A549 (cell line): Measurements from ENCODE around the gene MOB3A. TPM values are rescaled to one million over a fixed set of nuclear protein-coding genes. Genes with fewer than 3 reads are reported as not detected.
"Not testable (repeated sequence)": the region's sequence is repeated elsewhere in the genome, so short reads cannot be mapped to it uniquely, and the experiment has no call there.

Source experiments
- ATAC-seq, 2 experiments: fragments of 200-7000 bp in 1 of 2; fragments of >200 bp in 1 of 2; cut with Nextera tagmentation in 1 of 2; cut with Tn5 transposase in 1 of 2; 3 replicates each; pipeline versions ENCODE4 v1.8.0 to v1.9.1; 2018 to 2020; ENCODE audit warnings: mild to moderate bottlenecking in 1 of 2, moderate library complexity in 1 of 2
- CTCF ChIA-PET: fragments of 300-600 bp; sonication (Branson Sonifier 250); formaldehyde crosslinking; extraction: SDS; loops from one replicate; lab custom pipeline; 2021; ENCODE audit warnings: antibody characterized with exemption, inconsistent platforms; lab: Yijun Ruan, JAX
- POLR2A ChIA-PET: fragments of 350-600 bp; formaldehyde crosslinking; extraction: SDS; loops from one replicate; lab custom pipeline; 2021; ENCODE audit warnings: antibody characterized with exemption, inconsistent platforms; lab: Yijun Ruan, JAX
- DNase-seq, 2 experiments: peaks; one replicate each; pipeline versions ENCODE4 v3.0.0 to v3.0.0-alpha.2; 2011 to 2016; ENCODE audit warnings: low read depth in 1 of 2, low spot score in 1 of 2
- FAIRE-seq: peaks from 2 replicates; lab custom pipeline; 2011; peaks lifted over from hg19 to GRCh38; lab: Jason Lieb, UNC
- H3K27ac ChIP-seq, 2 experiments: fragments of >200 bp; sonication (Bioruptor Twin); formaldehyde crosslinking; 3 replicates each; pipeline ENCODE4 v1.5.1; 2016 to 2017
- H3K4me1 ChIP-seq: fragments of >200 bp; sonication (Bioruptor Twin); formaldehyde crosslinking; 3 replicates; pipeline ENCODE4 v1.6.1; 2016
- H3K4me2 ChIP-seq: fragments of >200 bp; sonication (Bioruptor Twin); formaldehyde crosslinking; 3 replicates; pipeline ENCODE4 v1.6.1; 2016
- H3K4me3 ChIP-seq: fragments of >200 bp; sonication (Bioruptor Twin); formaldehyde crosslinking; 3 replicates; pipeline ENCODE4 v1.5.1; 2016
- H3K9me3 ChIP-seq: fragments of >200 bp; sonication (Bioruptor Twin); formaldehyde crosslinking; 3 replicates; pipeline ENCODE4 v1.6.1; 2016
- BHLHE40 ChIP-seq: IDR thresholded peaks from 2 replicates; pipeline ENCODE4 v1.6.1; 2012; ENCODE audit warnings: low read depth, low read length, inconsistent platforms
- CBX2 ChIP-seq: fragments of 200-600 bp; sonication (generic); IDR thresholded peaks from 2 replicates; pipeline ENCODE4 v1.6.1; 2016; ENCODE audit warnings: low read depth, mild to moderate bottlenecking, borderline replicate concordance
- CTCF ChIP-seq: fragments of >200 bp; sonication (Bioruptor Twin); formaldehyde crosslinking; IDR thresholded peaks from 3 replicates; pipeline ENCODE4 v1.5.1; 2016
- EHF ChIP-seq: fragments of 250-450 bp; sonication (Bioruptor Pico); IDR thresholded peaks from 2 replicates; pipeline ENCODE4 v1.5.0; 2020; ENCODE audit warnings: mild to moderate bottlenecking
- EP300 ChIP-seq, 2 experiments: fragments of >200 bp; sonication (Bioruptor Twin); formaldehyde crosslinking; IDR thresholded peaks; 2 replicates in 1 of 2; 3 replicates in 1 of 2; pipeline ENCODE4 v1.6.1; 2016 to 2017
- ESRRA ChIP-seq: fragments of 150-350 bp; IDR thresholded peaks from 2 replicates; pipeline ENCODE4 v1.6.1; 2014; ENCODE audit warnings: mild to moderate bottlenecking, low read length, borderline replicate concordance
- FOSB ChIP-seq: fragments of 250-450 bp; sonication (Bioruptor Pico); IDR thresholded peaks from 2 replicates; pipeline ENCODE4 v1.5.0; 2020; ENCODE audit warnings: mild to moderate bottlenecking, moderate library complexity
- GATA3 ChIP-seq: IDR thresholded peaks from 2 replicates; pipeline ENCODE4 v1.6.1; 2012; ENCODE audit warnings: borderline replicate concordance
- HOXB5 ChIP-seq: fragments of 250-450 bp; sonication (Bioruptor Pico); IDR thresholded peaks from 2 replicates; pipeline ENCODE4 v1.5.0; 2020; ENCODE audit warnings: mild to moderate bottlenecking, moderate library complexity
- JUN ChIP-seq, 2 experiments: fragments of >200 bp; sonication (Bioruptor Twin); formaldehyde crosslinking; IDR thresholded peaks; 2 replicates in 1 of 2; 3 replicates in 1 of 2; pipeline ENCODE4 v1.6.1; 2016 to 2017
- KDM1A ChIP-seq: fragments of 200-600 bp; sonication (generic); IDR thresholded peaks from 2 replicates; pipeline ENCODE4 v1.6.1; 2016; ENCODE audit warnings: low read depth, mild to moderate bottlenecking
- MAX ChIP-seq: IDR thresholded peaks from 2 replicates; pipeline ENCODE4 v1.6.1; 2012
- MAZ ChIP-seq: fragments of 150-350 bp; IDR thresholded peaks from 2 replicates; pipeline ENCODE4 v1.6.1; 2014; ENCODE audit warnings: antibody characterized with exemption, low read depth, low read length, borderline replicate concordance
- NPAS2 ChIP-seq: fragments of 250-450 bp; sonication (Bioruptor Pico); IDR thresholded peaks from 2 replicates; pipeline ENCODE4 v1.8.0; 2022; ENCODE audit warnings: mild to moderate bottlenecking, moderate library complexity, borderline replicate concordance
- NR3C1 ChIP-seq: fragments of >200 bp; sonication (Bioruptor Twin); formaldehyde crosslinking; IDR thresholded peaks from 3 replicates; pipeline ENCODE4 v1.6.1; 2017
- PHF8 ChIP-seq: fragments of 200-600 bp; sonication (generic); IDR thresholded peaks from 2 replicates; pipeline ENCODE4 v1.6.1; 2016; ENCODE audit warnings: low read depth, mild to moderate bottlenecking, antibody characterized with exemption, moderate library complexity, borderline replicate concordance
- POLR2A ChIP-seq: IDR thresholded peaks from 2 replicates; pipeline ENCODE4 v1.6.1; 2012; ENCODE audit warnings: mild to moderate bottlenecking, low read length
- POLR2AphosphoS2 ChIP-seq: conservative IDR thresholded peaks from 2 replicates; pipeline ENCODE4 v1.6.1; 2012; ENCODE audit warnings: low read length, improper control_type of control experiment, inconsistent platforms
- RAD21 ChIP-seq, 2 experiments: fragments of >200 bp in 1 of 2; sonication (Bioruptor Twin) in 1 of 2; formaldehyde crosslinking in 1 of 2; IDR thresholded peaks in 1 of 2; conservative IDR thresholded peaks in 1 of 2; 2 replicates in 1 of 2; 3 replicates in 1 of 2; pipeline ENCODE4 v1.6.1; 2012 to 2018; ENCODE audit warnings: inconsistent platforms in 1 of 2
- RARB ChIP-seq: fragments of 250-450 bp; sonication (Bioruptor Pico); IDR thresholded peaks from 2 replicates; pipeline ENCODE4 v1.8.0; 2021; ENCODE audit warnings: mild to moderate bottlenecking, moderate library complexity
- RFX5 ChIP-seq: fragments of 450-650 bp; IDR thresholded peaks from 2 replicates; pipeline ENCODE4 v1.7.1; 2014; ENCODE audit warnings: antibody characterized with exemption, mild to moderate bottlenecking, moderate library complexity
- SREBF2 ChIP-seq: fragments of 450-650 bp; IDR thresholded peaks from 2 replicates; pipeline ENCODE4 v1.6.1; 2014; ENCODE audit warnings: mild to moderate bottlenecking, moderate library complexity
- TP53 ChIP-seq: fragments of 250-450 bp; sonication (Bioruptor Pico); IDR thresholded peaks from 2 replicates; pipeline ENCODE4 v1.5.0; 2021; ENCODE audit warnings: mild to moderate bottlenecking, moderate library complexity
- ZFP36 ChIP-seq: fragments of 450-650 bp; IDR thresholded peaks from 2 replicates; pipeline ENCODE4 v1.6.1; 2014; ENCODE audit warnings: borderline replicate concordance; ENCODE audit not compliant: partially characterized antibody
- ZNF302 ChIP-seq: fragments of 250-450 bp; sonication (Bioruptor Pico); IDR thresholded peaks from 2 replicates; pipeline ENCODE4 v1.9.0; 2021; ENCODE audit warnings: inconsistent platforms, mild to moderate bottlenecking, moderate library complexity
- ZSCAN20 ChIP-seq: fragments of 250-450 bp; sonication (Bioruptor Pico); IDR thresholded peaks from 2 replicates; pipeline ENCODE4 v1.8.0; 2022; ENCODE audit warnings: mild to moderate bottlenecking, moderate library complexity
- WGBS: methylation state at CpG from one replicate; pipeline ENCODE4 v1.1.6; 2017; ENCODE audit errors: missing lambda C conversion rate; 5-methylcytosine and 5-hydroxymethylcytosine counted together
- polyA plus RNA-seq, 4 experiments: library from polyadenylated mRNA; depleted of rRNA in 3 of 4; stranded (reverse); fragments of >200 nt; fragmentation: RNase III in 1 of 4; extraction: RNeasy Plus Mini Kit Qiagen cat#74134 plus additional on column Dnase treatment in 1 of 4; gene quantifications; 2 replicates in 3 of 4; 3 replicates in 1 of 4; pipeline ENCODE4 v1.2.3, GENCODE V29; 2011 to 2017
- TF ChIP-seq, protein P1 (sequence below): fragments of 250-450 bp; sonication (Bioruptor Pico); IDR thresholded peaks from 2 replicates; pipeline ENCODE4 v1.5.0; 2020; ENCODE audit warnings: low read depth, mild to moderate bottlenecking, moderate library complexity
- TF ChIP-seq, protein P2 (sequence below): IDR thresholded peaks from 2 replicates; pipeline ENCODE4 v1.6.1; 2012; ENCODE audit warnings: low read depth, borderline replicate concordance
- TF ChIP-seq, protein P3 (sequence below): fragments of 200-600 bp; sonication (generic); IDR thresholded peaks from 2 replicates; pipeline ENCODE4 v1.6.1; 2016; ENCODE audit warnings: antibody characterized with exemption, mild to moderate bottlenecking, moderate library complexity

MOB3A gene
- polyA plus RNA-seq, 2 of the 4 experiments (the other 2 are of a cell fraction): 9.1 to 10.9 TPM

DNA sequence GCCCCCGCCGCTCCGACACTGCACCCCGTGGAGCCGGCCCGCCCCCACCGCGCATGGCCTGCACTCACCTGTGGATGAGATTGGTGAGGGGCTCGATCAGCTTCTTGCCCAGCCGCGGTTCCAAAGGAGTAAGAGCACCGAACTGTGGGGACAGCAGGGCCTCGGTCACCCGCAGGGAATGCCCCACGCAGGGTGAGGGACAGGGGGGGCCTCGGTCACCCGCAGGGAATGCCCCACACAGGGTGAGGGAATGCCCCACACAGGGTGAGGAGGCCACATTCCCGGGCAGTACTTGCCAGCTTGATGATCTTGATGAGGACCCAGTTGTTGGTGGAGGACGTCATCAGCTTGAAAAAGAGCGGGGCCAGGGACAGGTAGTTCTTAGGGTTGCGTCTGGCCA, 32.9 kb upstream of the MOB3A start:
- Histone ChIP-seq H3K9me3 (no peaks in the 10 kb centered on the region), H3K4me1 (no peaks in the 10 kb centered on the region), H3K4me2 (no peak overlapping the region), H3K27ac (no peak overlapping the region), H3K4me3 (no peak overlapping the region)
- TF ChIP-seq KDM1A (no peak), BHLHE40 (no peak), CTCF (no peak), SREBF2 (no peak), CBX2 (no peak), MAZ (no peak), RFX5 (no peak), POLR2A (no peak), PHF8 (no peak), EP300 (IDR thresholded peaks at IDR 0.05) (no peak), RARB (CRISPR knock-in tag) (no peak), NR3C1 (no peak), TP53 (no peak), ZFP36 (no peak), GATA3 (no peak), NPAS2 (CRISPR knock-in tag) (no peak)
- TF ChIP-seq, protein P1, sequence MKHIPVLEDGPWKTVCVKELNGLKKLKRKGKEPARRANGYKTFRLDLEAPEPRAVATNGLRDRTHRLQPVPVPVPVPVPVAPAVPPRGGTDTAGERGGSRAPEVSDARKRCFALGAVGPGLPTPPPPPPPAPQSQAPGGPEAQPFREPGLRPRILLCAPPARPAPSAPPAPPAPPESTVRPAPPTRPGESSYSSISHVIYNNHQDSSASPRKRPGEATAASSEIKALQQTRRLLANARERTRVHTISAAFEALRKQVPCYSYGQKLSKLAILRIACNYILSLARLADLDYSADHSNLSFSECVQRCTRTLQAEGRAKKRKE (CRISPR knock-in tag): no peak
- ChIA-PET POLR2A (no interaction called here), CTCF (interaction anchor here (0.8 to 1.0 kb wide), 2 partner anchors 16 to 109 kb away, joined by 3 read pairs; no protein-coding TSS in a partner anchor)
- DNase-seq (no peak), ATAC-seq (no peak), FAIRE-seq (no peak)
- WGBS: 98% methylated on average over 9 of the region's 21 CpGs

DNA sequence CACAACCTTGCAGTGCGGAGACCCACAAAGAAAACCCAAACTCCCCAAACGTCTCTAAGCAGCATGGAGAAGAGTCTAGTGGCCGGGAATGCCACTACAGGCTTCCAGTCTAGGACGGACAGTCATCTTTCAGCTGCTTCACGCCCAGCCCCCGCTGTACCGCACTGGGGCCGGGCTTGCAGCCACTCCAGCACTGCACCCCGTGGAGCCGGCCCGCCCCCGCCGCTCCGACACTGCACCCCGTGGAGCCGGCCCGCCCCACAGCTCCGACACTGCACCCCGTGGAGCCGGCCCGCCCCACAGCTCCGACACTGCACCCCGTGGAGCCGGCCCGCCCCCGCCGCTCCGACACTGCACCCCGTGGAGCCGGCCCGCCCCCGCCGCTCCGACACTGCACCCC, 32.1 kb upstream of the MOB3A start:
- DNase-seq, FAIRE-seq, H3K27ac ChIP-seq, H3K4me3 ChIP-seq, H3K9me3 ChIP-seq, POLR2A ChIA-PET, H3K4me2 ChIP-seq, H3K4me1 ChIP-seq, ATAC-seq: not testable (repeated sequence)
- CTCF ChIA-PET: interaction anchor here (0.6 to 0.8 kb wide), 2 partner anchors 108 to 1530 kb away, joined by 3 read pairs; no protein-coding TSS in a partner anchor
- 96% methylated on average over 8 of the region's 34 CpGs for WGBS

DNA sequence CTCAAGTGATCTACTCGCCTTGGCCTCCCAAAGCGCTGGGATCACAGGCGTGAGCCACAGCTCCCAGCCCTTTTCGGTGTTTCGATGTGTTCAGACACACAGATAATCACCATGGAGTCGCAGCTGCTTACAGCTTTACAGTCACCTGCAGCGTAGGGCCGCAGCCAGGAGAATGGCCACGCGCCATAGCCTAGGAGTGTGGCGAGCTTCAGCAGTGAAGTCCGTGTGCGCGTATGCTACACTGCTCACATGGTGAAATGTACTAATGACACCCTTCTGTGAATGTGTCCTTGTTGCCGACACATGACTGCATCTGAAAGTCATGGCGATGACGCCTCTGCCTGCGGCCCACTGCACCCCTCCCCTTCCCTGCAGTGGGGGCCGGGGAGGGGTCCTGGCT, 31.6 kb upstream of the MOB3A start:
- CTCF ChIA-PET: no interaction called here
- no peaks in the 10 kb centered on the region for H3K4me1 ChIP-seq
- POLR2A ChIA-PET: no interaction called here
- ATAC-seq (no peak), DNase-seq (no peak), FAIRE-seq (no peak)
- no peak overlapping the region for H3K27ac ChIP-seq
- H3K9me3 ChIP-seq: no peaks in the 10 kb centered on the region
- 92% methylated on average over 15 of the region's 19 CpGs for WGBS
- H3K4me2 ChIP-seq: no peak overlapping the region
- no peak overlapping the region for H3K4me3 ChIP-seq
- TF ChIP-seq FOSB (no peak), HOXB5 (no peak), RAD21 (conservative IDR thresholded peaks at IDR 0.05 in 1 of 2, IDR thresholded peaks at IDR 0.05 in 1 of 2) (no peak), ZNF302 (CRISPR knock-in tag) (no peak), ESRRA (no peak), JUN (IDR thresholded peaks at IDR 0.05) (no peak), ZSCAN20 (CRISPR knock-in tag) (no peak), MAX (no peak), POLR2AphosphoS2 (no peak), EHF (CRISPR knock-in tag) (no peak), PHF8 (no peak), RARB (CRISPR knock-in tag) (no peak)
- TF ChIP-seq, protein P2, sequence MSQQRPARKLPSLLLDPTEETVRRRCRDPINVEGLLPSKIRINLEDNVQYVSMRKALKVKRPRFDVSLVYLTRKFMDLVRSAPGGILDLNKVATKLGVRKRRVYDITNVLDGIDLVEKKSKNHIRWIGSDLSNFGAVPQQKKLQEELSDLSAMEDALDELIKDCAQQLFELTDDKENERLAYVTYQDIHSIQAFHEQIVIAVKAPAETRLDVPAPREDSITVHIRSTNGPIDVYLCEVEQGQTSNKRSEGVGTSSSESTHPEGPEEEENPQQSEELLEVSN: no peak
- TF ChIP-seq, protein P3, sequence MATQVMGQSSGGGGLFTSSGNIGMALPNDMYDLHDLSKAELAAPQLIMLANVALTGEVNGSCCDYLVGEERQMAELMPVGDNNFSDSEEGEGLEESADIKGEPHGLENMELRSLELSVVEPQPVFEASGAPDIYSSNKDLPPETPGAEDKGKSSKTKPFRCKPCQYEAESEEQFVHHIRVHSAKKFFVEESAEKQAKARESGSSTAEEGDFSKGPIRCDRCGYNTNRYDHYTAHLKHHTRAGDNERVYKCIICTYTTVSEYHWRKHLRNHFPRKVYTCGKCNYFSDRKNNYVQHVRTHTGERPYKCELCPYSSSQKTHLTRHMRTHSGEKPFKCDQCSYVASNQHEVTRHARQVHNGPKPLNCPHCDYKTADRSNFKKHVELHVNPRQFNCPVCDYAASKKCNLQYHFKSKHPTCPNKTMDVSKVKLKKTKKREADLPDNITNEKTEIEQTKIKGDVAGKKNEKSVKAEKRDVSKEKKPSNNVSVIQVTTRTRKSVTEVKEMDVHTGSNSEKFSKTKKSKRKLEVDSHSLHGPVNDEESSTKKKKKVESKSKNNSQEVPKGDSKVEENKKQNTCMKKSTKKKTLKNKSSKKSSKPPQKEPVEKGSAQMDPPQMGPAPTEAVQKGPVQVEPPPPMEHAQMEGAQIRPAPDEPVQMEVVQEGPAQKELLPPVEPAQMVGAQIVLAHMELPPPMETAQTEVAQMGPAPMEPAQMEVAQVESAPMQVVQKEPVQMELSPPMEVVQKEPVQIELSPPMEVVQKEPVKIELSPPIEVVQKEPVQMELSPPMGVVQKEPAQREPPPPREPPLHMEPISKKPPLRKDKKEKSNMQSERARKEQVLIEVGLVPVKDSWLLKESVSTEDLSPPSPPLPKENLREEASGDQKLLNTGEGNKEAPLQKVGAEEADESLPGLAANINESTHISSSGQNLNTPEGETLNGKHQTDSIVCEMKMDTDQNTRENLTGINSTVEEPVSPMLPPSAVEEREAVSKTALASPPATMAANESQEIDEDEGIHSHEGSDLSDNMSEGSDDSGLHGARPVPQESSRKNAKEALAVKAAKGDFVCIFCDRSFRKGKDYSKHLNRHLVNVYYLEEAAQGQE: no peak
